HEK293T (cell line): ENCODE data around the gene LKAAEAR1.

Source experiments
- ARNT ChIP-seq: fragments of 450-650 bp; IDR thresholded peaks from 2 replicates; pipeline ENCODE4 v1.6.1; 2017; ENCODE audit warnings: mild to moderate bottlenecking
- BHLHE40 ChIP-seq: fragments of 450-650 bp; IDR thresholded peaks from 2 replicates; pipeline ENCODE4 v1.6.1; 2016; ENCODE audit warnings: mild to moderate bottlenecking, moderate library complexity, borderline replicate concordance
- ELF4 ChIP-seq: fragments of 450-650 bp; IDR thresholded peaks from 2 replicates; pipeline ENCODE4 v1.6.1; 2017; ENCODE audit warnings: antibody characterized with exemption
- FOXA1 ChIP-seq: fragments of 450-650 bp; IDR thresholded peaks from 2 replicates; pipeline ENCODE4 v1.6.1; 2016; ENCODE audit warnings: mild to moderate bottlenecking
- FOXM1 ChIP-seq: fragments of 450-650 bp; IDR thresholded peaks from 2 replicates; pipeline ENCODE4 v1.6.1; 2017; ENCODE audit warnings: mild to moderate bottlenecking, borderline replicate concordance
- HDGF ChIP-seq: fragments of 450-650 bp; IDR thresholded peaks from 2 replicates; pipeline ENCODE4 v1.6.1; 2017; ENCODE audit warnings: antibody characterized with exemption, borderline replicate concordance
- NFRKB ChIP-seq: fragments of 450-650 bp; IDR thresholded peaks from 2 replicates; pipeline ENCODE4 v1.6.1; 2016; ENCODE audit warnings: mild to moderate bottlenecking, moderate library complexity
- PKNOX1 ChIP-seq: fragments of 450-650 bp; IDR thresholded peaks from 2 replicates; pipeline ENCODE4 v1.6.1; 2016
- SP1 ChIP-seq: fragments of 450-650 bp; IDR thresholded peaks from 2 replicates; pipeline ENCODE4 v1.6.1; 2017
- SUZ12 ChIP-seq: fragments of 450-650 bp; IDR thresholded peaks from 2 replicates; pipeline ENCODE4 v1.6.1; 2016; ENCODE audit warnings: mild to moderate bottlenecking
- ZNF384 ChIP-seq: fragments of 450-650 bp; IDR thresholded peaks from 2 replicates; pipeline ENCODE4 v1.6.1; 2016

- TF ChIP-seq SP1 (no peak), NFRKB (no peak), BHLHE40 (no peak), ARNT (no peak), ELF4 (no peak), SUZ12 (no peak), FOXM1 (no peak), FOXA1 (no peak), ZNF384 (no peak), PKNOX1 (no peak), HDGF (no peak)
Observed at GRCh38 chr20:64037199-64037497, 47.0 kb downstream of the LKAAEAR1 start.
